GM10248 (cell line): ENCODE data around the gene AKAP6.

Experiments
- CTCF ChIA-PET: fragments of 300-600 bp; sonication (Branson Sonifier 250); formaldehyde crosslinking; extraction: SDS; loops from one replicate; lab custom pipeline; 2021; ENCODE audit warnings: antibody characterized with exemption; lab: Yijun Ruan, JAX
- POLR2A ChIA-PET: fragments of 350-650 bp; sonication (Branson Sonifier 250); formaldehyde crosslinking; extraction: SDS; loops from one replicate; lab custom pipeline; 2020; ENCODE audit warnings: antibody characterized with exemption; lab: Yijun Ruan, JAX
- DNase-seq: peaks from one replicate; pipeline ENCODE4 v3.0.0; 2012; ENCODE audit errors: extremely low spot score
- CTCF ChIP-seq: IDR thresholded peaks from 2 replicates; pipeline ENCODE4 v1.5.1; 2012; ENCODE audit warnings: mild to moderate bottlenecking, low read depth; ENCODE audit errors: extremely low read depth, missing control alignments, control extremely low read depth

AKAP6 gene

GRCh38 chr14:32313844-32314376 is 15.2 kb upstream of the AKAP6 start:
- ChIA-PET POLR2A (no interaction called here), CTCF (interaction anchor here (0.9 to 2.1 kb wide), 2 partner anchors 9 to 10 kb away, joined by 3 to 7 read pairs; no protein-coding TSS in a partner anchor)
- no peak for TF ChIP-seq CTCF
- no peak for DNase-seq

- CTCF ChIA-PET, result no interaction called here
- no peak for TF ChIP-seq CTCF
- POLR2A ChIA-PET, result no interaction called here
- no peak for DNase-seq
Measured at GRCh38 chr14:32318087-32318795, 10.9 kb upstream of the AKAP6 start.

GRCh38 chr14:32319368-32320049 is 9.6 kb upstream of the AKAP6 start:
- no peak for DNase-seq
- no peak for TF ChIP-seq CTCF
- ChIA-PET POLR2A (no interaction called here), CTCF (no interaction called here)

GRCh38 chr14:32324601-32325000 is 4.5 kb upstream of the AKAP6 start:
- DNase-seq, result no peak
- POLR2A ChIA-PET, result no interaction called here
- CTCF ChIA-PET, result interaction anchor here (1.1 kb wide), 1 partner anchor 77 kb away, joined by 3 read pairs; no protein-coding TSS in a partner anchor
- TF ChIP-seq CTCF, result no peak

- ChIA-PET POLR2A (no interaction called here), CTCF (interaction anchor here (1.0 kb wide), 1 partner anchor 12 kb away, joined by 3 read pairs; no protein-coding TSS in a partner anchor)
- DNase-seq, result no peak
- TF ChIP-seq CTCF, result no peak
Measured at GRCh38 chr14:32327255-32327961, 1.7 kb upstream of the AKAP6 start.
